AG10803 (cell line): ENCODE results near the gene ZNF280A.
A peak's percentile ranks its signal among the peaks of the same experiment; 100 is the strongest.
"Not testable (repeated sequence)": the region's sequence is repeated elsewhere in the genome, so short reads cannot be mapped to it uniquely, and the experiment has no call there.

Experiments
- DNase-seq: peaks from one replicate; pipeline ENCODE4 v3.0.0; 2010; ENCODE audit warnings: low read depth
- H3K4me3 ChIP-seq: 2 replicates; pipeline ENCODE4 v1.5.1; 2011; ENCODE audit warnings: mild to moderate bottlenecking, low read length, control low read depth
- TF ChIP-seq, protein P1 (sequence below): conservative IDR thresholded peaks from 2 replicates; pipeline ENCODE4 v1.5.1; 2011; ENCODE audit warnings: mild to moderate bottlenecking, low read length, control low read depth, inconsistent platforms

ZNF280A gene

DNA sequence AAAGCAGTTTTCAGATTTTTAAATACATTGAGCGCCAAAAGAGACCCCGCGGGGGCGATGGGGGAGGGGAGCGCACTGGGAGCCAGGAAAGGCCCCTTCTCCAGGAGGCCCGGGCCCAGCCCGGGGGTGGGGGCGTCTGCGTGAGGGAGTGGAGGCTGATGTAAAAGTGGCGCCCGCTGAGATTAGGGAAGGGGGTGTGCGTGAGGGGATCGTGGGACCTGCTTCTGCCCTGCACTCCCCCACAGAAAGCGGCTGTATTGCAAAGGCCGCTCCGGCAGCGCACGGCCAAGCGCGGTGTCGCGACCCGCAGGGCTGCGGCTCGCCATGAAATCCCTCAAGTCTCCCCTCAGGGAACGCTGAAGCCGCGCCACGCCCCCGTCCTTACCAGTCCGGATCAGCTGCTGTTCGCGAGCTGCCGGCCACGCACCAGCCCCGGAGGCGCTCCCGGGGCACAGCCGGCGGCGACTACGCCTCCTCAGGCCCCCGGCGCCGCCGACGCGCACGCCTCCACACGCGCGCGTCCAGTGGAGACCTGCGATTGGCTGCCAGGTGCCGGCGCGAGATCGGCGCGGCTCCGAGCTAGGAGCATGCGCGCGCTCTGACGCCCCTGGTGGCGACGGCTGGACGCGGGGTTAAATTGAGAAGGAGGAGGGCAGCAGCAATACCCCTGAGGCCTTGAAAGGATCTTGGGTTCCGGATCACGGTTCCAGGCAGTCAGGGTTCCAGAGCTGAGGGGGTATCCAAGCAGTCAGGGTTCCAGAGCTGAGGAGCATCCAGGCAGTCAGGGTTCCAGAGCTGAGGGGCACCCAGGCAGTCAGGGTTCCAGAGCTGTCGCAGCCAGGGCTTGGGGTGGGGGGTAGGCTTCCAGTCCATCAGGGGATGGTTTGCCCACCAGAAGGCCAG is 11.5 kb downstream of the ZNF280A start, which contains the start of gene ZNF280B:
Gene ZNF280B, minus strand, starts transcription at position 469 of the 903 bp plus-strand sequence. CDS start 19,344 bp downstream, outside the sequence.
- H3K4me3 ChIP-seq, result peak within 1 kb of the TSS; percentile 67
- DNase-seq, result peak; percentile 71

DNA sequence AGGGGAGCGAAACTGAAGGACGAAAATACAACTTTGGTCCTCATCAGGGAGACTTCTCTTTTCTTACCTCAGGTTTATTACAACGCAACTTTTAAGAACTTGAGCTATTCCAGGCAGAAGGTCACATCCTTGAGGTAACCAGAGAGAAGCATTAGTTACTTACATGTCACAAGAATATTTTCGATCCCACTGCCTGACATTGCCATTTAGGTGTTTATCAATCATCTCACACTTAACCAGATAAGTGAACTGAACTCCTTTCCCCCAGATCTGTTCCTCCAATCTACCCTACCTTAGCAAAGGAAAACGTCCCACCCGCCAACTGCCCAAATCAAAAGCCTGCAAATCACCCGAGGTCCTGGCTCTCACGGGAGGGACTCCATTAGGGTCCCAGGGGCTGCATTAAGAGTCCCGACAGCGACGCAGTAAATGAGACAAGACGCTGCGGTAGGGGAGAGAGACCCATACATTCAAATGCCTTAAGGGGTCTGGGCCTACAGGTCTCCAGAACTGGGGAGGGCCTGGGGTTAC is 12.3 kb downstream of the ZNF280A start:
- TF ChIP-seq, protein P1, sequence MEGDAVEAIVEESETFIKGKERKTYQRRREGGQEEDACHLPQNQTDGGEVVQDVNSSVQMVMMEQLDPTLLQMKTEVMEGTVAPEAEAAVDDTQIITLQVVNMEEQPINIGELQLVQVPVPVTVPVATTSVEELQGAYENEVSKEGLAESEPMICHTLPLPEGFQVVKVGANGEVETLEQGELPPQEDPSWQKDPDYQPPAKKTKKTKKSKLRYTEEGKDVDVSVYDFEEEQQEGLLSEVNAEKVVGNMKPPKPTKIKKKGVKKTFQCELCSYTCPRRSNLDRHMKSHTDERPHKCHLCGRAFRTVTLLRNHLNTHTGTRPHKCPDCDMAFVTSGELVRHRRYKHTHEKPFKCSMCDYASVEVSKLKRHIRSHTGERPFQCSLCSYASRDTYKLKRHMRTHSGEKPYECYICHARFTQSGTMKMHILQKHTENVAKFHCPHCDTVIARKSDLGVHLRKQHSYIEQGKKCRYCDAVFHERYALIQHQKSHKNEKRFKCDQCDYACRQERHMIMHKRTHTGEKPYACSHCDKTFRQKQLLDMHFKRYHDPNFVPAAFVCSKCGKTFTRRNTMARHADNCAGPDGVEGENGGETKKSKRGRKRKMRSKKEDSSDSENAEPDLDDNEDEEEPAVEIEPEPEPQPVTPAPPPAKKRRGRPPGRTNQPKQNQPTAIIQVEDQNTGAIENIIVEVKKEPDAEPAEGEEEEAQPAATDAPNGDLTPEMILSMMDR, result no peak
- no peak for DNase-seq
- peak overlapping the region; percentile 67 for H3K4me3 ChIP-seq

More for the DNA sequence above, 11.5 kb downstream of the ZNF280A start, which contains the start of gene ZNF280B:
- TF ChIP-seq, protein P1, result peak; percentile 51

DNA sequence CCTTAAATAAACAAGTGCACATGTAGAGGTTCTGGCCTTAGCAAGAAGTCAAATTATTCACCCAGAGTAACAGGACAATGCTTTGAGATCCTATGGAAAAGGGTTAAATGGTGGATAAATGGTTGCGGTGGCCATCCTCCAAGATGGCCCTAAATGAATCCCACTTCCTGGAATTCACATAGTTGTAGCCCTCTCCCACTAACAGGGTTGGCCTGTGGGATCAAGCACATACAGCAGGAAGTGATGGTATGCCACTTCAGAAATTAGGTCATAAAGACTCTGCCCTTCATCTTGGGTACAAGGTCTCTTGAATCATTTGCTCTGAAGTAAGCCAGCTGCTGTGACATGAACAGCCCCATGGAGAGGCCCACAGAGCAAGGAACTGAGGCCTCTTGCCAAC is 13.3 kb downstream of the ZNF280A start:
- TF ChIP-seq, protein P1, result no peak
- DNase-seq, result no peak

DNA sequence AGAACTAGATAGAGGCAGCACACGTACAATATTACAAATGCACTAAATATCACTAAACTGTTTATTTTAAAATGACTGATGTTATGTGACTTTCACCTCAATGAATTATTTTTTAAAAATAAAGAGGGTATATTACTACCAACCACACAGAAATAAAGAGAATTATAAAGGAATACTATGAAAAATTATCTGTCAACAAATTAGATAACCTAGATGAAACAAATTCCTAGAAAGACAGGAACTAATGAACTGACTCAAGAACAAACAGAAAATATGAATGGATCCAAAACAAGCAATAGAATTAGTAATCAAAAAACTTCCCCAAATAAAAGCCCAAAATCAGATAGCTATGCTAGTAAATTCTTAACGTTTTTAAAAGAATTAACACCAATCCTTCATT is 21.8 kb downstream of the ZNF280A start:
- H3K4me3 ChIP-seq, result no peak overlapping the region
- TF ChIP-seq, protein P1, result no peak
- DNase-seq, result no peak

More for the DNA sequence above, 13.3 kb downstream of the ZNF280A start:
- no peak overlapping the region for H3K4me3 ChIP-seq

DNA sequence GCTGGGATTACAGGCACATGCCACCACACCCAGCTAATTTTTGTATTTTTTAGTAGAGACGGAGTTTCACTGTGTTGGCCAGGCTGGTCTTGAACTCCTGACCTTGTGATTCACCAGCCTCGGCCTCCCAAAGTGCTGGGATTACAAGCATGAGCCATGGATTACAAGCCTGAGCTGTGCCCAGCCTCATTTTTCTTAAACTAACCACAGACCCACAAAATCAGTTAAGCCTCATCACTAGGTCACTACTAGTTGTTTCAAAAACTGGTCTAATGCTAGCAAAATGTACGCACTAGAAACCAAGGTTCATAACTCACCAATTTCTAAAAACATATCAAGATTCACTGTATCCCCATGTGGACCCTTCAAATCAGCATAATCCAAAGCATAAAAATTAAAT is 28.5 kb downstream of the ZNF280A start:
- DNase-seq, H3K4me3 ChIP-seq: not testable (repeated sequence)

DNA sequence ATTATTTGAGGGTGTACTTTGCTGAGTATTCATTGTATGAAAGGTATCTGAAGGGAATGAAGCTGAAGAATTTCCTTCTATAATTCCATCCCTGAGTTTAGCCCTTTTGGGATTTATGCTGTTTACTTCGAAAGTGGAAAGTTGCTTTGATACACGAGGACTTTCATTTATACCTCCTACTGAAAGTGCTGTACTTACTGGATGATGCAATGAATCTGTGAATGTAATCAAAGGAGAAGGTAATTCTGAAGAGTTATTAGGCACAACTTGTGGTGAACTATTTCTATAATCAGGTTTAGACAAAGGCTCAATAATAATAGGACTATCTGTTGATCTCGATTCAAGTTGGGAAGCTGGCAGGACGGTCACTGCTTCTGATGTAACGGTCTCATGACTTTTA is 31.3 kb downstream of the ZNF280A start:
- no peak overlapping the region for H3K4me3 ChIP-seq
- DNase-seq, result no peak
- TF ChIP-seq, protein P1, result no peak

DNA sequence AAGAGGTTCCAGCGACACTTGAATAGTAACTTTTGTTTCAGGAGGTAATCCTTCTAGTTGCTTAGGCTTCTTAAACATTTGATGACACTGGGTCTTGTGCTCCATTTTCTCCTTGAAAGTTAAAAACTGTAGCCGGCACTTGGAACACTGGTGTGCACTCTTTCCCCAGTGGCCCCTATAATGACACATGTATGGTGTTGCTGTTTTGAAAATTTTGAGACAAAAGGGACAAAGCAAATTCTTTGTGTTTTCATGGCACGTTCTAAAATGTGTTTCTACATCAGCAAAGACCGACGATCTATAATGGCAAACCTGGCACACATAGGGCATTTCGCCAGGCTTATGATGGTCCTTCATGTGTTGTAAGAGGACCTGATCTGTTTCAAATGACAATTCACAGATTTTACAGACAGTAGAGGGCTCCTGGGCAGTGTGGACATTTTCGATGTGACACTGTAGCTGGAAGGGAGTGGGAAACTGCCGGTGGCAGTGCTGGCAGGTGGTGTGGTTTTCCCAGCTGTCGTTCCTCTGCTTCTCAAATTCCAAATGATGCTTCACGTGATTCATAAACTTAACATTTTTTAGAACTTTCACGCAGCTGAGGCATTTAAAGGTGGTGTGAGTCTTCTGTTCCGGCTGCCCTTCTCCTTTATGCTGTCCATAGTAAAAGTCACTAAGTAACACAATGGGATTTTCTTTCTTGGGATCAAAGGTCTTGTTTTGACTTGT is 32.0 kb downstream of the ZNF280A start:
- TF ChIP-seq, protein P1, result no peak
- no peak for DNase-seq
- H3K4me3 ChIP-seq, result no peak overlapping the region
